Measurements from ENCODE around the gene GLS.
A peak's percentile ranks its signal among the peaks of the same experiment; 100 is the strongest.

Gene GLS

GRCh38 chr2:190889175-190889943 is 8.7 kb downstream of the GLS start:
- peak; percentile 56 for DNase-seq

- peak; percentile 74 for DNase-seq
Measured at GRCh38 chr2:190891372-190891771, 10.8 kb downstream of the GLS start.

- no peak for DNase-seq
Measured at GRCh38 chr2:190891889-190892288, 11.3 kb downstream of the GLS start.

GRCh38 chr2:190893157-190893556 is 12.5 kb downstream of the GLS start:
- no peak for DNase-seq

GRCh38 chr2:190896477-190896876 is 15.9 kb downstream of the GLS start:
- peak; percentile 78 for DNase-seq

- no peak for DNase-seq
Measured at GRCh38 chr2:190903693-190904450, 23.3 kb downstream of the GLS start.

- DNase-seq, result no peak
Measured at GRCh38 chr2:190904640-190905261, 24.1 kb downstream of the GLS start.

GRCh38 chr2:190908532-190908931 is 27.9 kb downstream of the GLS start:
- DNase-seq, result no peak

- no peak for DNase-seq
Measured at GRCh38 chr2:190909680-190910079, 29.1 kb downstream of the GLS start.

GRCh38 chr2:190910341-190911136 is 29.9 kb downstream of the GLS start:
- no peak for DNase-seq

- no peak for DNase-seq
Measured at GRCh38 chr2:190911813-190912212, 31.2 kb downstream of the GLS start.

- no peak for DNase-seq
Measured at GRCh38 chr2:190912726-190913125, 32.1 kb downstream of the GLS start.

- DNase-seq, result no peak
Measured at GRCh38 chr2:190913725-190914124, 33.1 kb downstream of the GLS start.

- DNase-seq, result no peak
Measured at GRCh38 chr2:190916829-190917228, 36.2 kb downstream of the GLS start.

GRCh38 chr2:190920085-190920484 is 39.5 kb downstream of the GLS start:
- DNase-seq, result no peak

GRCh38 chr2:190922376-190922775 is 41.8 kb downstream of the GLS start:
- no peak for DNase-seq

GRCh38 chr2:190927301-190927700 is 46.7 kb downstream of the GLS start:
- DNase-seq, result no peak

GRCh38 chr2:190929919-190930318 is 49.3 kb downstream of the GLS start:
- no peak for DNase-seq

- no peak for DNase-seq
Measured at GRCh38 chr2:190930411-190930810, 49.8 kb downstream of the GLS start.

- no peak for DNase-seq
Measured at GRCh38 chr2:190932514-190932913, 51.9 kb downstream of the GLS start.

GRCh38 chr2:190933361-190933760 is 52.7 kb downstream of the GLS start:
- no peak for DNase-seq

GRCh38 chr2:190935054-190935453 is 54.4 kb downstream of the GLS start:
- no peak for DNase-seq

GRCh38 chr2:190938771-190939335 is 58.2 kb downstream of the GLS start:
- no peak for DNase-seq
